Hair follicle dermal papilla cell (primary cell): ENCODE data around the gene PHF19. TPM values are rescaled to one million over a fixed set of nuclear protein-coding genes. Genes with fewer than 3 reads are reported as not detected.

ENCODE experiments used
- total RNA-seq: library from RNA; depleted of rRNA; stranded (reverse); fragments of >200 nt; gene quantifications from 2 replicates; pipeline ENCODE4 v1.2.3, GENCODE V29; 2012

The PHF19 gene
- 20.0 and 20.4 TPM in 2 replicates for total RNA-seq

GRCh38 chr9:120876842-120877240 is at the start of gene PHF19:
Gene PHF19, minus strand, starts transcription at chr9:120877188. Its CDS starts 2,447 bp downstream, at chr9:120874741.

GRCh38 chr9:120926397-120926928 is 49.5 kb upstream of the PHF19 start, which contains the start of gene TRAF1:
Gene TRAF1, minus strand, starts transcription at chr9:120926796. Its CDS starts 721 bp downstream, at chr9:120926075.

GRCh38 chr9:120842685-120843485 is 34.1 kb downstream of the PHF19 start, which contains the start of gene PSMD5:
Gene PSMD5, minus strand, starts transcription at chr9:120842922. Its CDS starts 13 bp downstream, at chr9:120842909.

Other genes starting within 250 kb of the PHF19 start
- 9.1 and 9.8 TPM in 2 replicates for gene MEGF9, start 162.7 kb downstream of the PHF19 start, total RNA-seq
- 36.7 and 38.1 TPM in 2 replicates for gene FBXW2, start 83.8 kb downstream of the PHF19 start, total RNA-seq
- gene PSMD5, start 34.3 kb downstream of the PHF19 start, total RNA-seq: 38.4 and 46.6 TPM in 2 replicates
- 1.5 TPM in 2 replicates for gene TRAF1, start 49.6 kb upstream of the PHF19 start, total RNA-seq
- gene C5, start 173.1 kb upstream of the PHF19 start, total RNA-seq: 2.4 and 3.7 TPM in 2 replicates
- gene CNTRL, start 197.8 kb upstream of the PHF19 start, total RNA-seq: 5.3 and 5.8 TPM in 2 replicates